ENCODE results near the gene TMEM50B.

- TF ChIP-seq CTCF (IDR thresholded peaks at IDR 0.05) (no peak), POLR2A (IDR thresholded peaks at IDR 0.05) (no peak)
Observed at GRCh38 chr21:33487996-33488395, 8.2 kb upstream of the TMEM50B start.
